AG09319 (cell line): ENCODE data around the gene POMT2.

Experiments used
- DNase-seq: peaks from one replicate; pipeline ENCODE4 v3.0.0-alpha.2; 2010; ENCODE audit warnings: low read depth; ENCODE audit errors: extremely low read depth
- TF ChIP-seq, protein P1 (sequence below): IDR thresholded peaks from 2 replicates; pipeline ENCODE4 v1.5.1; 2011; ENCODE audit warnings: low read depth, mild to moderate bottlenecking, inconsistent platforms, low read length, moderate library complexity

Gene POMT2, protein sequence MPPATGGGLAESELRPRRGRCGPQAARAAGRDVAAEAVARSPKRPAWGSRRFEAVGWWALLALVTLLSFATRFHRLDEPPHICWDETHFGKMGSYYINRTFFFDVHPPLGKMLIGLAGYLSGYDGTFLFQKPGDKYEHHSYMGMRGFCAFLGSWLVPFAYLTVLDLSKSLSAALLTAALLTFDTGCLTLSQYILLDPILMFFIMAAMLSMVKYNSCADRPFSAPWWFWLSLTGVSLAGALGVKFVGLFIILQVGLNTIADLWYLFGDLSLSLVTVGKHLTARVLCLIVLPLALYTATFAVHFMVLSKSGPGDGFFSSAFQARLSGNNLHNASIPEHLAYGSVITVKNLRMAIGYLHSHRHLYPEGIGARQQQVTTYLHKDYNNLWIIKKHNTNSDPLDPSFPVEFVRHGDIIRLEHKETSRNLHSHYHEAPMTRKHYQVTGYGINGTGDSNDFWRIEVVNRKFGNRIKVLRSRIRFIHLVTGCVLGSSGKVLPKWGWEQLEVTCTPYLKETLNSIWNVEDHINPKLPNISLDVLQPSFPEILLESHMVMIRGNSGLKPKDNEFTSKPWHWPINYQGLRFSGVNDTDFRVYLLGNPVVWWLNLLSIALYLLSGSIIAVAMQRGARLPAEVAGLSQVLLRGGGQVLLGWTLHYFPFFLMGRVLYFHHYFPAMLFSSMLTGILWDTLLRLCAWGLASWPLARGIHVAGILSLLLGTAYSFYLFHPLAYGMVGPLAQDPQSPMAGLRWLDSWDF

DNA sequence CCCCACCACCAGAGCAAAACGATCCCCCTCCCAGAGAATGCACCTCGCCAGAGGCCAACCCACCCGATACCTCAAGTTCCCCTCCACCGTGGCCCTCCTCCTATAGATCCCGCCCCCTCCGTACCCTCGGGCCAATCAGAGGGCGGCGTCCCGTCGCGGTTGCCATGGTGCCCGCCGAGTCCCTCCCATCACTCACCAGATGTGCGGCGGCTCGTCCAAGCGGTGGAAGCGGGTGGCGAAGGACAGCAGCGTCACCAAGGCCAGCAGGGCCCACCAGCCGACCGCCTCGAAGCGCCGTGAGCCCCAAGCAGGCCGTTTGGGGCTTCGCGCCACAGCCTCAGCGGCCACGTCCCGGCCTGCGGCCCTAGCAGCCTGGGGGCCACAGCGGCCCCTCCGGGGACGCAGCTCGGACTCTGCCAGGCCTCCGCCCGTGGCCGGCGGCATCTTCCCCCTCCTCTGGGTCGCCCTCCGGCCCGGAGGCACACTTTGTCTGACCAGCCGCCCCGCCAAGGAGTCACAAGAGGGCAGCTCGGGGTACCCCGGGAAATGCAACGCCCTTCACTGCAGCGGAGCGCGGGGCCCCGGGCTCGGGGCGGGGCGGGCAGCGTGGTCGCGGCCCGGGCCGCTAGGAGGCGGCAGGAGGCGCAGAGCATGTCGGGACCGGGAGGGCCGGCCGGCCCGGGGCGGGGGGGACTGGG lies at the start of gene POMT2:
Gene POMT2, minus strand, starts transcription at position 646 of the 698 bp plus-strand sequence. Its CDS starts 202 bp downstream, at position 444.
- TF ChIP-seq, protein P1, sequence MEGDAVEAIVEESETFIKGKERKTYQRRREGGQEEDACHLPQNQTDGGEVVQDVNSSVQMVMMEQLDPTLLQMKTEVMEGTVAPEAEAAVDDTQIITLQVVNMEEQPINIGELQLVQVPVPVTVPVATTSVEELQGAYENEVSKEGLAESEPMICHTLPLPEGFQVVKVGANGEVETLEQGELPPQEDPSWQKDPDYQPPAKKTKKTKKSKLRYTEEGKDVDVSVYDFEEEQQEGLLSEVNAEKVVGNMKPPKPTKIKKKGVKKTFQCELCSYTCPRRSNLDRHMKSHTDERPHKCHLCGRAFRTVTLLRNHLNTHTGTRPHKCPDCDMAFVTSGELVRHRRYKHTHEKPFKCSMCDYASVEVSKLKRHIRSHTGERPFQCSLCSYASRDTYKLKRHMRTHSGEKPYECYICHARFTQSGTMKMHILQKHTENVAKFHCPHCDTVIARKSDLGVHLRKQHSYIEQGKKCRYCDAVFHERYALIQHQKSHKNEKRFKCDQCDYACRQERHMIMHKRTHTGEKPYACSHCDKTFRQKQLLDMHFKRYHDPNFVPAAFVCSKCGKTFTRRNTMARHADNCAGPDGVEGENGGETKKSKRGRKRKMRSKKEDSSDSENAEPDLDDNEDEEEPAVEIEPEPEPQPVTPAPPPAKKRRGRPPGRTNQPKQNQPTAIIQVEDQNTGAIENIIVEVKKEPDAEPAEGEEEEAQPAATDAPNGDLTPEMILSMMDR = no peak; the same call in 1 of the 2 replicates
- peak; percentile 52 for DNase-seq

DNA sequence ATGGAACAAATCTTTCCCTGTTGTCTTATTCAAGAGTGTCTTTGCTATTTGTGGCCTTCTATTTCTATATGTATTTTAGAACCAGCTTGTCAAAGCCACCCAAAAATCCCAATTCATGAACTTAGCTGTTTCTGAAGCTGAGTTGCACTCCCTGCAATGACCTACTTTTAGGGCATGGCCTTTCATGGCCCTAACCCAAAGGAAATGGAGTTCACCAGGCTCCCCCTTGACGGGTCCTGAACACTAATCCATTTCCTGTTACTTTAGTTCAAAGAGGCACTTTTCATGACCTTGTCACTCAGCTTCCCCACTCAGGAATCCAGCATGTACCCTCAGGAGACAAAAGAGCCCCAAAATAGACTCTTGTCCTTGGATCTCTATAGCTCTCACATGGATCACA lies 48.6 kb upstream of the POMT2 start:
- no peak for DNase-seq
- TF ChIP-seq, protein P1 = no peak

DNA sequence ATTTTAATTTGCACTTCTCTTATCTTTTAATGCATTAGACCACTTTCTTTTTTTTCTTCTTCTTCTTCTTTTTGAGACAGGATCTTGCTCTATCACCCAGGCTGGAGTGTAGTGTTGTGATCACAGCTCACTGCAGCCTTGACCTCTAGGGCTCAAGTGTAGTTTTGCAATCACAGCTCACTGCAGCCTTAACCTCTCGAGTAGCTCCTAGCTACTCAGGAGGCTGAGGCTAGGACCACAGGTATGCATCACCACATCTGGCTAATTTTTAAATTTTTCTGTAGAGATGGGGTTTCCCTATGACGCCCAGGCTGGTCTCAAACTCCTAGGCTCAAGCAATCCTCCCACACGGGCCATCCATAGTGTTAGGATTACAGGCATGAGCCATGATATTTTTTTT lies 43.5 kb upstream of the POMT2 start:
- TF ChIP-seq, protein P1 = no peak
- DNase-seq = no peak

DNA sequence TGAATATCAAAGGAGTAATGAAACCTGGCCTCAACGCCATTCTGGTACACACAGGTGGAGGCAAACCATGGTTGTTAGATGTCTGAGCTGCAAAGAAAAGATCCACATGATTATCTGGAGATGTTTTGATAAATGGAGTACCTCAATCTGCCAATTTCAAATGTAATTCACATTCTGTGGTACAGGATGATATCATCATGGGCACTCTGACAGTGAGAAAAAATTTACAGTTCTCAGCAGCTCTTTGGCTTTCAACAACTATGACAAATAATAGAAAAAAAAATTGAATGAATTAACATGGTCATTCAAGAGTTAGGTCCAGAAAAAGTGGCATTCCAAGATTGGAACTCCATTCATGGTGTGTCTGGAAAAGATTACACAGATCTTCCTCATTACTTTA lies 38.9 kb upstream of the POMT2 start:
- TF ChIP-seq, protein P1 = no peak

DNA sequence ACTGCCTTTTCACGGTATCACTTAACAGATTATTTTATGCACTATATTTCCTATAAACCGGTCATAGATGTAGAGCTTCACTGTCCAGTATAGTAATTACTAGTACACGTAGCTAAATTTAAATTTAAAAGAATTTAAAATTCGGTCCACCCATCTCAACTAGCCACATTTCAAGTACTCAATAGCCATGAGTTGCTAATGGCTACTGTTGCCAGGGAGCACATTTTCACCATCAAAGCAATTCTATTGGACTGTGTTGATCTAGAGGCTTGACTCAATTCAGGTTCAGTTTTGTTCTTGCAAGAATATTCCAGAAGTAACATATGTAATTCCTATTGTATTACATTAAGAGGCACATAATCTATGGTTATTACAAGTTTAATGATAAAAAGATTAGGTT lies 36.2 kb upstream of the POMT2 start:
- TF ChIP-seq, protein P1 = no peak
- DNase-seq = no peak

More for the DNA sequence above, 38.9 kb upstream of the POMT2 start:
- DNase-seq = no peak

DNA sequence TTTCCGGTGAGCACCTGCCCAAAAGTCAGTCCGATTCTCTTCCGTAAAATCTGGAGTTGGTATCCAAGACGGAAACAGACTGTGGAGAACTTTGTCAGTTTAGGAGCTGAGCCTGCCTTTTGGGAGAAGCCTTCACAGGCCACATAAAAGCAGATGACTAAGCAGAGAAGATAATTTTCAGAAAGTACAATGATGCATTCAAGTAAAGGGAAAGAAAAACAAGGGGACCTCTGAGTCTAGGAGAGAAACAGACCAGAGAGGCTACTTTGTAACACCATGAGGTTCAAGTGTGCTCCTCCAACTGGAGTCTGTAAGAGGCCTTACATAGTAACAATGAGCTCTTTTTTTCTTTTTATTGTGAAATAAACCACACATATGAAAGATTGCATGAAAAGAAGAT lies 35.1 kb upstream of the POMT2 start:
- TF ChIP-seq, protein P1 = no peak
- DNase-seq = no peak
